WTC11 (cell line): Measurements from ENCODE around the gene CADM4. TPM values are rescaled to one million over a fixed set of nuclear protein-coding genes. Genes with fewer than 3 reads are reported as not detected.

Source experiments
- ATAC-seq: fragments of 200-7000 bp; cut with Tn5 transposase; 2 replicates; pipeline ENCODE4 v1.10.0; 2021; ENCODE audit warnings: mild to moderate bottlenecking, moderate library complexity
- CTCF ChIA-PET: fragments of 300-600 bp; sonication (Branson Sonifier 250); formaldehyde crosslinking; loops from one replicate; lab custom pipeline; 2021; ENCODE audit warnings: antibody characterized with exemption; lab: Charles Lee
- POLR2A ChIA-PET: fragments of 350-600 bp; sonication (Branson Sonifier 250); formaldehyde crosslinking; loops from one replicate; lab custom pipeline; 2021; ENCODE audit warnings: antibody characterized with exemption; lab: Charles Lee
- DNase-seq: peaks from one replicate; pipeline ENCODE4 v3.0.0; 2021; ENCODE audit warnings: low spot score
- H3K27ac Mint-ChIP-seq: 2 replicates; pipeline ENCODE4 v1.8.0; 2021; ENCODE audit warnings: mixed read lengths
- H3K27me3 Mint-ChIP-seq: 2 replicates; pipeline ENCODE4 v1.8.0; 2021; ENCODE audit warnings: low read depth, mild to moderate bottlenecking, moderate library complexity, mixed read lengths
- H3K36me3 Mint-ChIP-seq: 2 replicates; pipeline ENCODE4 v1.8.0; 2021; ENCODE audit warnings: mixed read lengths
- H3K4me1 Mint-ChIP-seq: 2 replicates; pipeline ENCODE4 v1.8.0; 2022; ENCODE audit warnings: mixed read lengths
- H3K4me3 Mint-ChIP-seq: 2 replicates; pipeline ENCODE4 v1.8.0; 2021; ENCODE audit warnings: mild to moderate bottlenecking, moderate library complexity, mixed read lengths
- H3K9me3 Mint-ChIP-seq: 2 replicates; pipeline ENCODE4 v1.8.0; 2021; ENCODE audit warnings: mixed read lengths
- AFF4 ChIP-seq: sonication (generic); formaldehyde crosslinking; IDR thresholded peaks from 2 replicates; pipeline ENCODE4 v1.8.1; 2023; ENCODE audit warnings: mild to moderate bottlenecking, missing genetic modification reagents, borderline replicate concordance
- CREB1 ChIP-seq: sonication (generic); formaldehyde crosslinking; IDR thresholded peaks from 2 replicates; pipeline ENCODE4 v1.8.0; 2023; ENCODE audit warnings: mild to moderate bottlenecking, missing genetic modification reagents
- CREM ChIP-seq: sonication (generic); formaldehyde crosslinking; IDR thresholded peaks from 2 replicates; pipeline ENCODE4 v1.8.1; 2022; ENCODE audit warnings: mild to moderate bottlenecking, missing genetic modification reagents, moderate library complexity
- ESRRA ChIP-seq: sonication (generic); formaldehyde crosslinking; IDR thresholded peaks from 2 replicates; pipeline ENCODE4 v1.8.1; 2022; ENCODE audit warnings: mild to moderate bottlenecking, missing genetic modification reagents, borderline replicate concordance
- ETV6 ChIP-seq: sonication (generic); formaldehyde crosslinking; IDR thresholded peaks from 2 replicates; pipeline ENCODE4 v1.8.1; 2022; ENCODE audit warnings: mild to moderate bottlenecking, missing genetic modification reagents
- MAX ChIP-seq: sonication (generic); formaldehyde crosslinking; IDR thresholded peaks from 2 replicates; pipeline ENCODE4 v1.8.0; 2022; ENCODE audit warnings: mild to moderate bottlenecking, missing genetic modification reagents
- NFYB ChIP-seq: sonication (generic); formaldehyde crosslinking; conservative IDR thresholded peaks from 2 replicates; pipeline ENCODE4 v1.8.0; 2022; ENCODE audit warnings: low read depth, missing genetic modification reagents
- PRDM15 ChIP-seq: sonication (generic); formaldehyde crosslinking; IDR thresholded peaks from 2 replicates; pipeline ENCODE4 v1.8.0; 2022; ENCODE audit warnings: missing genetic modification reagents
- RELA ChIP-seq: sonication (generic); formaldehyde crosslinking; IDR thresholded peaks from 2 replicates; pipeline ENCODE4 v1.8.1; 2022; ENCODE audit warnings: missing genetic modification reagents, mild to moderate bottlenecking, borderline replicate concordance
- TCF7 ChIP-seq: sonication (generic); formaldehyde crosslinking; IDR thresholded peaks from 2 replicates; pipeline ENCODE4 v1.8.0; 2022; ENCODE audit warnings: mild to moderate bottlenecking, low read depth, missing genetic modification reagents, moderate library complexity
- TP53 ChIP-seq: sonication (generic); formaldehyde crosslinking; IDR thresholded peaks from 2 replicates; pipeline ENCODE4 v1.8.1; 2023; ENCODE audit warnings: mild to moderate bottlenecking, missing genetic modification reagents
- total RNA-seq: library from RNA; stranded (reverse); gene quantifications from 3 replicates; pipeline ENCODE4 v1.2.3, GENCODE V29; 2021
- TF ChIP-seq, protein P1 (sequence below): sonication (generic); formaldehyde crosslinking; IDR thresholded peaks from 2 replicates; pipeline ENCODE4 v1.8.0; 2023; ENCODE audit warnings: mild to moderate bottlenecking, missing genetic modification reagents
- TF ChIP-seq, protein P2 (sequence below): sonication (generic); formaldehyde crosslinking; IDR thresholded peaks from 2 replicates; pipeline ENCODE4 v1.8.0; 2023; ENCODE audit warnings: missing genetic modification reagents, mild to moderate bottlenecking, borderline replicate concordance
- TF ChIP-seq, protein P3 (sequence below): sonication (generic); formaldehyde crosslinking; IDR thresholded peaks from 2 replicates; pipeline ENCODE4 v1.8.1; 2022; ENCODE audit warnings: mild to moderate bottlenecking, missing genetic modification reagents, moderate library complexity, borderline replicate concordance
- TF ChIP-seq, protein P4 (sequence below): sonication (generic); formaldehyde crosslinking; IDR thresholded peaks from 2 replicates; pipeline ENCODE4 v1.8.0; 2022; ENCODE audit warnings: mild to moderate bottlenecking, missing genetic modification reagents

Gene CADM4
- total RNA-seq, 1 experiment from 2014 or later, result 13.3 TPM

- Mint-ChIP-seq H3K4me1 (peaks cover 19% of the 10 kb centered on the region), H3K27ac (no peak overlapping the region), H3K9me3 (no peaks in the 10 kb centered on the region), H3K4me3 (peak overlapping the region; percentile 82; the same call in 1 of the 2 replicates), H3K27me3 (peaks cover 63% of the 10 kb centered on the region), H3K36me3 (no peaks in the 10 kb centered on the region)
- DNase-seq (no peak), ATAC-seq (no peak)
- TF ChIP-seq, protein P1, sequence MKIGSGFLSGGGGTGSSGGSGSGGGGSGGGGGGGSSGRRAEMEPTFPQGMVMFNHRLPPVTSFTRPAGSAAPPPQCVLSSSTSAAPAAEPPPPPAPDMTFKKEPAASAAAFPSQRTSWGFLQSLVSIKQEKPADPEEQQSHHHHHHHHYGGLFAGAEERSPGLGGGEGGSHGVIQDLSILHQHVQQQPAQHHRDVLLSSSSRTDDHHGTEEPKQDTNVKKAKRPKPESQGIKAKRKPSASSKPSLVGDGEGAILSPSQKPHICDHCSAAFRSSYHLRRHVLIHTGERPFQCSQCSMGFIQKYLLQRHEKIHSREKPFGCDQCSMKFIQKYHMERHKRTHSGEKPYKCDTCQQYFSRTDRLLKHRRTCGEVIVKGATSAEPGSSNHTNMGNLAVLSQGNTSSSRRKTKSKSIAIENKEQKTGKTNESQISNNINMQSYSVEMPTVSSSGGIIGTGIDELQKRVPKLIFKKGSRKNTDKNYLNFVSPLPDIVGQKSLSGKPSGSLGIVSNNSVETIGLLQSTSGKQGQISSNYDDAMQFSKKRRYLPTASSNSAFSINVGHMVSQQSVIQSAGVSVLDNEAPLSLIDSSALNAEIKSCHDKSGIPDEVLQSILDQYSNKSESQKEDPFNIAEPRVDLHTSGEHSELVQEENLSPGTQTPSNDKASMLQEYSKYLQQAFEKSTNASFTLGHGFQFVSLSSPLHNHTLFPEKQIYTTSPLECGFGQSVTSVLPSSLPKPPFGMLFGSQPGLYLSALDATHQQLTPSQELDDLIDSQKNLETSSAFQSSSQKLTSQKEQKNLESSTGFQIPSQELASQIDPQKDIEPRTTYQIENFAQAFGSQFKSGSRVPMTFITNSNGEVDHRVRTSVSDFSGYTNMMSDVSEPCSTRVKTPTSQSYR (CRISPR knock-in tag), result no peak
- TF ChIP-seq TCF7 (CRISPR knock-in tag), result no peak
- TF ChIP-seq TP53 (CRISPR knock-in tag), result no peak
- TF ChIP-seq, protein P2, sequence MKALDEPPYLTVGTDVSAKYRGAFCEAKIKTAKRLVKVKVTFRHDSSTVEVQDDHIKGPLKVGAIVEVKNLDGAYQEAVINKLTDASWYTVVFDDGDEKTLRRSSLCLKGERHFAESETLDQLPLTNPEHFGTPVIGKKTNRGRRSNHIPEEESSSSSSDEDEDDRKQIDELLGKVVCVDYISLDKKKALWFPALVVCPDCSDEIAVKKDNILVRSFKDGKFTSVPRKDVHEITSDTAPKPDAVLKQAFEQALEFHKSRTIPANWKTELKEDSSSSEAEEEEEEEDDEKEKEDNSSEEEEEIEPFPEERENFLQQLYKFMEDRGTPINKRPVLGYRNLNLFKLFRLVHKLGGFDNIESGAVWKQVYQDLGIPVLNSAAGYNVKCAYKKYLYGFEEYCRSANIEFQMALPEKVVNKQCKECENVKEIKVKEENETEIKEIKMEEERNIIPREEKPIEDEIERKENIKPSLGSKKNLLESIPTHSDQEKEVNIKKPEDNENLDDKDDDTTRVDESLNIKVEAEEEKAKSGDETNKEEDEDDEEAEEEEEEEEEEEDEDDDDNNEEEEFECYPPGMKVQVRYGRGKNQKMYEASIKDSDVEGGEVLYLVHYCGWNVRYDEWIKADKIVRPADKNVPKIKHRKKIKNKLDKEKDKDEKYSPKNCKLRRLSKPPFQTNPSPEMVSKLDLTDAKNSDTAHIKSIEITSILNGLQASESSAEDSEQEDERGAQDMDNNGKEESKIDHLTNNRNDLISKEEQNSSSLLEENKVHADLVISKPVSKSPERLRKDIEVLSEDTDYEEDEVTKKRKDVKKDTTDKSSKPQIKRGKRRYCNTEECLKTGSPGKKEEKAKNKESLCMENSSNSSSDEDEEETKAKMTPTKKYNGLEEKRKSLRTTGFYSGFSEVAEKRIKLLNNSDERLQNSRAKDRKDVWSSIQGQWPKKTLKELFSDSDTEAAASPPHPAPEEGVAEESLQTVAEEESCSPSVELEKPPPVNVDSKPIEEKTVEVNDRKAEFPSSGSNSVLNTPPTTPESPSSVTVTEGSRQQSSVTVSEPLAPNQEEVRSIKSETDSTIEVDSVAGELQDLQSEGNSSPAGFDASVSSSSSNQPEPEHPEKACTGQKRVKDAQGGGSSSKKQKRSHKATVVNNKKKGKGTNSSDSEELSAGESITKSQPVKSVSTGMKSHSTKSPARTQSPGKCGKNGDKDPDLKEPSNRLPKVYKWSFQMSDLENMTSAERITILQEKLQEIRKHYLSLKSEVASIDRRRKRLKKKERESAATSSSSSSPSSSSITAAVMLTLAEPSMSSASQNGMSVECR, result no peak
- no peak for TF ChIP-seq CREB1 (CRISPR knock-in tag)
- TF ChIP-seq RELA (CRISPR knock-in tag), result no peak
- TF ChIP-seq PRDM15 (CRISPR knock-in tag), result no peak
- no peak for TF ChIP-seq MAX (CRISPR knock-in tag)
- no peak for TF ChIP-seq ETV6 (CRISPR knock-in tag)
- TF ChIP-seq CREM (CRISPR knock-in tag), result no peak
- no peak for TF ChIP-seq AFF4 (CRISPR knock-in tag)
- TF ChIP-seq, protein P3, sequence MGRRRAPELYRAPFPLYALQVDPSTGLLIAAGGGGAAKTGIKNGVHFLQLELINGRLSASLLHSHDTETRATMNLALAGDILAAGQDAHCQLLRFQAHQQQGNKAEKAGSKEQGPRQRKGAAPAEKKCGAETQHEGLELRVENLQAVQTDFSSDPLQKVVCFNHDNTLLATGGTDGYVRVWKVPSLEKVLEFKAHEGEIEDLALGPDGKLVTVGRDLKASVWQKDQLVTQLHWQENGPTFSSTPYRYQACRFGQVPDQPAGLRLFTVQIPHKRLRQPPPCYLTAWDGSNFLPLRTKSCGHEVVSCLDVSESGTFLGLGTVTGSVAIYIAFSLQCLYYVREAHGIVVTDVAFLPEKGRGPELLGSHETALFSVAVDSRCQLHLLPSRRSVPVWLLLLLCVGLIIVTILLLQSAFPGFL (CRISPR knock-in tag), result no peak
- TF ChIP-seq NFYB (CRISPR knock-in tag), result no peak
- TF ChIP-seq ESRRA, result no peak
- TF ChIP-seq, protein P4, sequence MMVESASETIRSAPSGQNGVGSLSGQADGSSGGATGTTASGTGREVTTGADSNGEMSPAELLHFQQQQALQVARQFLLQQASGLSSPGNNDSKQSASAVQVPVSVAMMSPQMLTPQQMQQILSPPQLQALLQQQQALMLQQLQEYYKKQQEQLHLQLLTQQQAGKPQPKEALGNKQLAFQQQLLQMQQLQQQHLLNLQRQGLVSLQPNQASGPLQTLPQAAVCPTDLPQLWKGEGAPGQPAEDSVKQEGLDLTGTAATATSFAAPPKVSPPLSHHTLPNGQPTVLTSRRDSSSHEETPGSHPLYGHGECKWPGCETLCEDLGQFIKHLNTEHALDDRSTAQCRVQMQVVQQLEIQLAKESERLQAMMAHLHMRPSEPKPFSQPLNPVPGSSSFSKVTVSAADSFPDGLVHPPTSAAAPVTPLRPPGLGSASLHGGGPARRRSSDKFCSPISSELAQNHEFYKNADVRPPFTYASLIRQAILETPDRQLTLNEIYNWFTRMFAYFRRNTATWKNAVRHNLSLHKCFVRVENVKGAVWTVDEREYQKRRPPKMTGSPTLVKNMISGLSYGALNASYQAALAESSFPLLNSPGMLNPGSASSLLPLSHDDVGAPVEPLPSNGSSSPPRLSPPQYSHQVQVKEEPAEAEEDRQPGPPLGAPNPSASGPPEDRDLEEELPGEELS (CRISPR knock-in tag), result no peak
- ChIA-PET POLR2A (no interaction called here), CTCF (interaction anchor here (0.8 to 2.2 kb wide), 3 partner anchors 18 to 34 kb away, joined by 3 to 10 read pairs (median 5); no protein-coding TSS in a partner anchor)
Measured at GRCh38 chr19:43634068-43634467, 5.6 kb downstream of the CADM4 start.
